Body of pancreas (tissue), 4 donors: ENCODE measurements around the gene SPOCK3. TPM values are rescaled to one million over a fixed set of nuclear protein-coding genes. Genes with fewer than 3 reads are reported as not detected.

Source experiments
- ATAC-seq: fragments of 150-250 bp; one replicate; pipeline ENCODE4 v1.9.1; 2016
- DNase-seq, 4 donors: peaks; one replicate each; pipeline ENCODE4 v3.0.0-alpha.2; 2019
- H3K27ac ChIP-seq, 4 donors: fragments of 200-600 bp; sonication (generic); 1 replicate in 3 of 4; 2 replicates in 1 of 4; pipeline versions ENCODE4 v1.5.1 to v1.6.1; 2016 to 2019; ENCODE audit warnings: mild to moderate bottlenecking in 1 of 4, mixed read lengths in 1 of 4, moderate library complexity in 1 of 4
- H3K27me3 ChIP-seq, 2 donors: fragments of 200-600 bp; sonication (generic); one replicate each; pipeline ENCODE4 v1.6.0; 2016; ENCODE audit warnings: mild to moderate bottlenecking in 1 of 2
- H3K36me3 ChIP-seq, 2 donors: fragments of 200-600 bp; sonication (generic); replicated peaks in 1 of 2; 2 replicates each; pipeline ENCODE4 v1.5.1; 2016; ENCODE audit warnings: low read depth in 2 of 2; ENCODE audit not compliant: insufficient read depth in 1 of 2
- H3K4me1 ChIP-seq: fragments of 200-600 bp; sonication (generic); one replicate; pipeline ENCODE4 v1.6.0; 2016
- H3K4me3 ChIP-seq, 2 donors: fragments of 200-600 bp; sonication (generic); 1 replicate in 1 of 2; 2 replicates in 1 of 2; pipeline ENCODE4 v1.5.1; 2016 to 2019
- H3K9me3 ChIP-seq, 3 donors: fragments of 200-600 bp; sonication (generic); 1 replicate in 2 of 3; 2 replicates in 1 of 3; pipeline ENCODE4 v1.5.1; 2016
- POLR2A ChIP-seq, 3 donors: fragments of 450-650 bp; IDR thresholded peaks; one replicate each; pipeline ENCODE4 v1.6.1; 2016; ENCODE audit warnings: antibody characterized with exemption in 3 of 3, mild to moderate bottlenecking in 2 of 3
- WGBS, 2 donors: methylation state at CpG; one replicate each; pipeline ENCODE4 v1.1.5; 2017; 5-methylcytosine and 5-hydroxymethylcytosine counted together
- intact Hi-C: fragments of 100-400 bp; cut with DNase I; formaldehyde crosslinking; loops from one replicate; pipeline ENCODE4 v1.15.1; 2023
- total RNA-seq, 2 donors: library from RNA; depleted of rRNA; stranded (reverse); fragments of >200 nt; gene quantifications; one replicate each; pipeline ENCODE4 v1.1.0, GENCODE V29; 2016
- TF ChIP-seq, protein P1 (sequence below), 7 experiments: fragments of 450-650 bp in 4 of 7; fragments of 200-600 bp in 3 of 7; sonication (generic) in 3 of 7; IDR thresholded peaks; one replicate each; pipeline ENCODE4 v1.5.1; 2016 to 2019; ENCODE audit warnings: antibody characterized with exemption in 7 of 7

SPOCK3 gene
- total RNA-seq, 2 donors from 2014 or later = not detected

DNA sequence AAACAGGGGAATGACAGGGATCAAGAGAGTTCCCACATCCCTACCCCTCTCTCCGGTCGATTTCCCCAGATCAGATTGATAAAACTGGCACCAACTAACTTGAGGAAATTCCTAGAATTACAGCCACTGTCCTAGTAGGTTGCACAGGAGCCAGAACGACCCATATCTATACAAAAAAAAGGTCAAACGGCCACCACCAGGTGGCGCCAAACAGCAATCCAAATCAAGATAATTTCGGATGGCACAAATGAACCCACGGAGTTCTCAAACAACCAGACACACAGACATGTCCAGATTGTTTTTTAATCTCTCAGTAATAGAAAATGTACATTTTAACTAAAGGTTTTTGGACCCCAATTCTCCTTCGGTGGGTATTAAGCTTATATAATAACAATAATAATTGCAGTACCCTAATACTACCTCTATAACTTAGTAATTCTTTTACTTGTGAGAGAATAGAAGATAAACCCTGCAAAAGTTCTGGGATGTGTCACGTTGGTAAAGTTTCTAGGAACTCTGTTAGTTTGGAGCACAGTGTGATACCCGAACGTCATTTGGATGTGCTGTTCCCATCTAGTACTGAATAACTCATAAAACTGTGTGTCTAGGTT, 212.6 kb downstream of the SPOCK3 start:
- ATAC-seq (peak; percentile 58), DNase-seq (peak; percentile 65 to 81 (median 70))
- Histone ChIP-seq H3K4me3 (no peak overlapping the region), H3K36me3 (no peaks in the 10 kb centered on the region), H3K27me3 (no peaks in the 10 kb centered on the region), H3K4me1 (no peaks in the 10 kb centered on the region), H3K9me3 (no peaks in the 10 kb centered on the region), H3K27ac (no peak overlapping the region)
- WGBS, 2 donors = 13 to 15% methylated on average over 11 of the region's 11 CpGs
- no peak for TF ChIP-seq POLR2A (IDR thresholded peaks at IDR 0.05)
- TF ChIP-seq, protein P1, sequence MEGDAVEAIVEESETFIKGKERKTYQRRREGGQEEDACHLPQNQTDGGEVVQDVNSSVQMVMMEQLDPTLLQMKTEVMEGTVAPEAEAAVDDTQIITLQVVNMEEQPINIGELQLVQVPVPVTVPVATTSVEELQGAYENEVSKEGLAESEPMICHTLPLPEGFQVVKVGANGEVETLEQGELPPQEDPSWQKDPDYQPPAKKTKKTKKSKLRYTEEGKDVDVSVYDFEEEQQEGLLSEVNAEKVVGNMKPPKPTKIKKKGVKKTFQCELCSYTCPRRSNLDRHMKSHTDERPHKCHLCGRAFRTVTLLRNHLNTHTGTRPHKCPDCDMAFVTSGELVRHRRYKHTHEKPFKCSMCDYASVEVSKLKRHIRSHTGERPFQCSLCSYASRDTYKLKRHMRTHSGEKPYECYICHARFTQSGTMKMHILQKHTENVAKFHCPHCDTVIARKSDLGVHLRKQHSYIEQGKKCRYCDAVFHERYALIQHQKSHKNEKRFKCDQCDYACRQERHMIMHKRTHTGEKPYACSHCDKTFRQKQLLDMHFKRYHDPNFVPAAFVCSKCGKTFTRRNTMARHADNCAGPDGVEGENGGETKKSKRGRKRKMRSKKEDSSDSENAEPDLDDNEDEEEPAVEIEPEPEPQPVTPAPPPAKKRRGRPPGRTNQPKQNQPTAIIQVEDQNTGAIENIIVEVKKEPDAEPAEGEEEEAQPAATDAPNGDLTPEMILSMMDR (IDR thresholded peaks at IDR 0.05) = peak; percentile 46 to 80 (median 73)
- intact Hi-C loops = loop anchor here (10.0 kb wide), 1 partner anchor 1053 kb away; no protein-coding TSS in a partner anchor

DNA sequence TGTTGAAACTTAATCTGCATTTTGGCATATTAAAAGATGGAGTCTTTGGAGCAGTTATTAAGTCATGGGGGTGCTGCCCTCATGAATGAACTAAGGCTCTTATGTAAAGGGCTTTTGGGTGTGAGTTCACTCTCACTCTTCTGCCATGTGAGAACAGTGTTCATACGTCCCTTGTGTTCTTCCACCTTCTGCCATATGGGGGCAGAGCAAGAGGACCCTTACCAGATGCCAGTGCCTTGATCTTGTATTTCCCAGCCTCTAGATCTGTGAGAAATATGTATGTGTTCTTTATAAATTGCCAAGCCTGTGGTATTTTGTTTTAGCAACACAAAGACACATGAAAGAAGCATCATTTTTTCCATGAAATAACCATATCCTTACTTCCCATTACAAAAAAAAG, 213.9 kb downstream of the SPOCK3 start:
- no peak overlapping the region for H3K4me3 ChIP-seq
- no peak for TF ChIP-seq POLR2A (IDR thresholded peaks at IDR 0.05)
- TF ChIP-seq, protein P1 (IDR thresholded peaks at IDR 0.05) = no peak
- H3K36me3 ChIP-seq = no peaks in the 10 kb centered on the region
- ATAC-seq (no peak), DNase-seq (no peak)
- H3K9me3 ChIP-seq = no peaks in the 10 kb centered on the region
- H3K27me3 ChIP-seq = no peaks in the 10 kb centered on the region
- no peaks in the 10 kb centered on the region for H3K4me1 ChIP-seq
- intact Hi-C loops = loop anchor here (10.0 kb wide), 1 partner anchor 1054 kb away; no protein-coding TSS in a partner anchor
- 17 to 20% methylated on average over 1 of the region's 1 CpG for WGBS, 2 donors
- no peak overlapping the region for H3K27ac ChIP-seq

DNA sequence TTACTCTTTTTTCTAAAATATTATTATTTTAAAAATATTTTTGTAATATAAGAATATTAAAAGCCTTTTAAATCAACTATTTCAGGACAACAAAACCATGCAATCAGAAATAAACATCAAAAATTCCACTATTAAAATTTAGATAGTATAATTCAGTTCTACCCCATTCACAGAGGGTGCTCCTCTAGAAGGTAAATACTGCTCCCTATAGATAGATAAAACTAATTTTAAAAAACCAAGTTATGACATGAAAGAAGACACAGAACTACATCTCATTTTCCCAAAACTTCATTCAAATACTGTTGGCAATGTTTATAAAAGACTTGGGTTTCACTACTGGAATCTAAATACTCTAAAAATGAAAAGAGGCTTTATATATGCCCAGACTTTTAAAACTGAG, 219.3 kb downstream of the SPOCK3 start:
- intact Hi-C loops = no loop called here

DNA sequence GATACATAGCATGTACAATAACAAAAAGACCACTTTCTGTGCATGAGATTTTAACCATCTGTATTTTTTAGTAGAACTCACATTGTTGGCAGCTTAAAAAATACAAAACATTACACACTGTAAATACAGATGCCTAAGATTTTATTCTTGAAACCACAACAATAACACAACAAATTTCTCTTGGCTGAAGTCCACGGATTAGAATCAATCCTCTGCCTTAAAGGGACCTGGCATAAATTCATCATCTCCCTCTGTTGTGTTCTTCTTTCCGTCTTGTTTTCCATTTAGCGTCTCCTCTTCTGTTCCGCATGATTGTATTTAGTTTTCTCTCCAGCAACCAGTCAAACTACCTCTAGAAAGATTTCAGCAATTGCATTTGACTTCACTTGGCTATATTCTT, 231.0 kb downstream of the SPOCK3 start:
- no peaks in the 10 kb centered on the region for H3K9me3 ChIP-seq
- H3K27me3 ChIP-seq = no peaks in the 10 kb centered on the region
- H3K4me1 ChIP-seq = no peaks in the 10 kb centered on the region
- no peak for ATAC-seq
- TF ChIP-seq, protein P1 (IDR thresholded peaks at IDR 0.05) = no peak
- no peak for TF ChIP-seq POLR2A (IDR thresholded peaks at IDR 0.05)
- H3K27ac ChIP-seq = no peak overlapping the region
- intact Hi-C loops = no loop called here
- DNase-seq = no peak
- H3K36me3 ChIP-seq = no peaks in the 10 kb centered on the region
- WGBS, 2 donors = 68 to 69% methylated on average over 4 of the region's 4 CpGs
- no peak overlapping the region for H3K4me3 ChIP-seq

More for the DNA sequence above, 219.3 kb downstream of the SPOCK3 start:
- H3K27me3 ChIP-seq = no peaks in the 10 kb centered on the region
- ATAC-seq = no peak
- H3K36me3 ChIP-seq = no peaks in the 10 kb centered on the region
- no peaks in the 10 kb centered on the region for H3K4me1 ChIP-seq
- DNase-seq = no peak
- no peaks in the 10 kb centered on the region for H3K9me3 ChIP-seq
- H3K27ac ChIP-seq = no peak overlapping the region
- no peak overlapping the region for H3K4me3 ChIP-seq
- TF ChIP-seq, protein P1 (IDR thresholded peaks at IDR 0.05) = no peak
- TF ChIP-seq POLR2A (IDR thresholded peaks at IDR 0.05) = no peak
